ENCODE data around the gene CCDC137. TPM values are rescaled to one million over a fixed set of nuclear protein-coding genes. Genes with fewer than 3 reads are reported as not detected.

The CCDC137 gene
- polyA plus RNA-seq, 1 of the 3 experiments (the other 2 are of a cell fraction) = 62.4 TPM

DNA sequence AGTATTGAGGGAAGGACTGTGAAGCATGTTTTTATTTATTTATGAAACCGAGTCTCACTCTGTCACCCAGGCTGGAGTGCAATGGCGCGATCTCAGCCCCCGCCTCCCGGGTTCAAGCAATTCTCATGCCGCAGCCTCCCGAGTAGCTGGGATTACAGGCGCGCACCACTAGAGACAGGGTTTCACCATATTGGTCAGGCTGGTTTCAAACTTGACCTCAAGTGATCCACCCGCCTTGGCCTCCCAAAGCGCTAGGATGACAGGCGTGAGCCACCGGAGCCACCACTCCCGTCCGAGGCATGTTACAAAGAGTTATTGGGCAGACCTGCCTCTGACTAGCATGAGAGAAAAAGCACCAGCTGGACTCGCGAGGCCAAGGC is 39.7 kb downstream of the CCDC137 start:
- DNase-seq = no peak
- ChIA-PET CTCF (interaction anchor here (0.8 to 1.5 kb wide), 4 partner anchors 15 to 100 kb away, joined by 3 to 6 read pairs (median 5); partner anchors contain the start of genes ARL16 and HGS), POLR2A (interaction anchor here (1.6 kb wide), 1 partner anchor 23 kb away, joined by 6 read pairs; the partner anchor contains the start of genes ARL16 and HGS)
- Histone ChIP-seq H3K9me2 (no peaks in the 10 kb centered on the region), H3K4me2 (no peak overlapping the region), H3K27ac (ENCODE audit: low read depth in 2 of 2, low read length in 1 of 2) (no peak overlapping the region), H3K36me3 (replicated peaks in 1 of 2; ENCODE audit: control insufficient read depth in 1 of 2, insufficient read depth in 2 of 2, low read length in 1 of 2) (peaks cover 42 to 43% of the 10 kb centered on the region in 2 experiments), H3K79me2 (ENCODE audit: insufficient read depth) (peaks cover 52% of the 10 kb centered on the region), H3K4me1 (ENCODE audit: control insufficient read depth in 1 of 2, insufficient read depth in 2 of 2, low read depth in 1 of 2, low read length in 1 of 2) (peaks cover 17 to 31% of the 10 kb centered on the region in 2 experiments), H3K9ac (no peak overlapping the region), H3K4me3 (ENCODE audit: low read depth in 2 of 2, low read length in 1 of 2) (no peak overlapping the region), H3K27me3 (ENCODE audit: insufficient read depth) (no peaks in the 10 kb centered on the region), H3K9me3 (no peaks in the 10 kb centered on the region), H2AFZ (ENCODE audit: low read depth) (no peak overlapping the region), H4K20me1 (ENCODE audit: insufficient read depth) (peaks cover 12% of the 10 kb centered on the region), H3F3A (replicated peaks; ENCODE audit: insufficient read depth) (peaks cover 60% of the 10 kb centered on the region)
- WGBS (ENCODE audit: low lambda C conversion rate) = 95% methylated on average over 11 of the region's 17 CpGs
- TF ChIP-seq FOSL2 (IDR thresholded peaks at IDR 0.05; ENCODE audit: borderline replicate concordance, low read depth) (no peak), FOXM1 (IDR thresholded peaks at IDR 0.05; ENCODE audit: low read depth) (no peak), MXI1 (IDR thresholded peaks at IDR 0.05; ENCODE audit: low read depth, low read length) (no peak), NFIC (IDR thresholded peaks at IDR 0.05; ENCODE audit: borderline replicate concordance) (no peak), POLR2AphosphoS5 (IDR thresholded peaks at IDR 0.05; ENCODE audit: low read depth, low read length) (no peak), ELF1 (IDR thresholded peaks at IDR 0.05) (no peak), EP300 (IDR thresholded peaks at IDR 0.05; ENCODE audit: borderline replicate concordance in 1 of 2, low read depth in 1 of 2, low read length in 1 of 2) (no peak), NRF1 (IDR thresholded peaks at IDR 0.05; ENCODE audit: low read depth, low read length) (no peak), EZH2phosphoT487 (IDR thresholded peaks at IDR 0.05; ENCODE audit: borderline replicate concordance, low read depth) (no peak)
- TF ChIP-seq, protein P1, sequence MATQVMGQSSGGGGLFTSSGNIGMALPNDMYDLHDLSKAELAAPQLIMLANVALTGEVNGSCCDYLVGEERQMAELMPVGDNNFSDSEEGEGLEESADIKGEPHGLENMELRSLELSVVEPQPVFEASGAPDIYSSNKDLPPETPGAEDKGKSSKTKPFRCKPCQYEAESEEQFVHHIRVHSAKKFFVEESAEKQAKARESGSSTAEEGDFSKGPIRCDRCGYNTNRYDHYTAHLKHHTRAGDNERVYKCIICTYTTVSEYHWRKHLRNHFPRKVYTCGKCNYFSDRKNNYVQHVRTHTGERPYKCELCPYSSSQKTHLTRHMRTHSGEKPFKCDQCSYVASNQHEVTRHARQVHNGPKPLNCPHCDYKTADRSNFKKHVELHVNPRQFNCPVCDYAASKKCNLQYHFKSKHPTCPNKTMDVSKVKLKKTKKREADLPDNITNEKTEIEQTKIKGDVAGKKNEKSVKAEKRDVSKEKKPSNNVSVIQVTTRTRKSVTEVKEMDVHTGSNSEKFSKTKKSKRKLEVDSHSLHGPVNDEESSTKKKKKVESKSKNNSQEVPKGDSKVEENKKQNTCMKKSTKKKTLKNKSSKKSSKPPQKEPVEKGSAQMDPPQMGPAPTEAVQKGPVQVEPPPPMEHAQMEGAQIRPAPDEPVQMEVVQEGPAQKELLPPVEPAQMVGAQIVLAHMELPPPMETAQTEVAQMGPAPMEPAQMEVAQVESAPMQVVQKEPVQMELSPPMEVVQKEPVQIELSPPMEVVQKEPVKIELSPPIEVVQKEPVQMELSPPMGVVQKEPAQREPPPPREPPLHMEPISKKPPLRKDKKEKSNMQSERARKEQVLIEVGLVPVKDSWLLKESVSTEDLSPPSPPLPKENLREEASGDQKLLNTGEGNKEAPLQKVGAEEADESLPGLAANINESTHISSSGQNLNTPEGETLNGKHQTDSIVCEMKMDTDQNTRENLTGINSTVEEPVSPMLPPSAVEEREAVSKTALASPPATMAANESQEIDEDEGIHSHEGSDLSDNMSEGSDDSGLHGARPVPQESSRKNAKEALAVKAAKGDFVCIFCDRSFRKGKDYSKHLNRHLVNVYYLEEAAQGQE (IDR thresholded peaks at IDR 0.05; ENCODE audit: low read depth, low read length) = no peak
- TF ChIP-seq, protein P2, sequence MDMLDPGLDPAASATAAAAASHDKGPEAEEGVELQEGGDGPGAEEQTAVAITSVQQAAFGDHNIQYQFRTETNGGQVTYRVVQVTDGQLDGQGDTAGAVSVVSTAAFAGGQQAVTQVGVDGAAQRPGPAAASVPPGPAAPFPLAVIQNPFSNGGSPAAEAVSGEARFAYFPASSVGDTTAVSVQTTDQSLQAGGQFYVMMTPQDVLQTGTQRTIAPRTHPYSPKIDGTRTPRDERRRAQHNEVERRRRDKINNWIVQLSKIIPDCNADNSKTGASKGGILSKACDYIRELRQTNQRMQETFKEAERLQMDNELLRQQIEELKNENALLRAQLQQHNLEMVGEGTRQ (IDR thresholded peaks at IDR 0.05; ENCODE audit: borderline replicate concordance, low read depth, low read length) = no peak
- TF ChIP-seq, protein P3, sequence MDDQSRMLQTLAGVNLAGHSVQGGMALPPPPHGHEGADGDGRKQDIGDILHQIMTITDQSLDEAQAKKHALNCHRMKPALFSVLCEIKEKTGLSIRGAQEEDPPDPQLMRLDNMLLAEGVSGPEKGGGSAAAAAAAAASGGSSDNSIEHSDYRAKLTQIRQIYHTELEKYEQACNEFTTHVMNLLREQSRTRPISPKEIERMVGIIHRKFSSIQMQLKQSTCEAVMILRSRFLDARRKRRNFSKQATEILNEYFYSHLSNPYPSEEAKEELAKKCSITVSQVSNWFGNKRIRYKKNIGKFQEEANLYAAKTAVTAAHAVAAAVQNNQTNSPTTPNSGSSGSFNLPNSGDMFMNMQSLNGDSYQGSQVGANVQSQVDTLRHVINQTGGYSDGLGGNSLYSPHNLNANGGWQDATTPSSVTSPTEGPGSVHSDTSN (IDR thresholded peaks at IDR 0.05) = no peak
